Measurements from ENCODE around the gene FRMPD1. TPM values are rescaled to one million over a fixed set of nuclear protein-coding genes. Genes with fewer than 3 reads are reported as not detected.
A peak's percentile ranks its signal among the peaks of the same experiment; 100 is the strongest.
"Not testable (repeated sequence)": the region's sequence is repeated elsewhere in the genome, so short reads cannot be mapped to it uniquely, and the experiment has no call there.

FRMPD1 gene, protein sequence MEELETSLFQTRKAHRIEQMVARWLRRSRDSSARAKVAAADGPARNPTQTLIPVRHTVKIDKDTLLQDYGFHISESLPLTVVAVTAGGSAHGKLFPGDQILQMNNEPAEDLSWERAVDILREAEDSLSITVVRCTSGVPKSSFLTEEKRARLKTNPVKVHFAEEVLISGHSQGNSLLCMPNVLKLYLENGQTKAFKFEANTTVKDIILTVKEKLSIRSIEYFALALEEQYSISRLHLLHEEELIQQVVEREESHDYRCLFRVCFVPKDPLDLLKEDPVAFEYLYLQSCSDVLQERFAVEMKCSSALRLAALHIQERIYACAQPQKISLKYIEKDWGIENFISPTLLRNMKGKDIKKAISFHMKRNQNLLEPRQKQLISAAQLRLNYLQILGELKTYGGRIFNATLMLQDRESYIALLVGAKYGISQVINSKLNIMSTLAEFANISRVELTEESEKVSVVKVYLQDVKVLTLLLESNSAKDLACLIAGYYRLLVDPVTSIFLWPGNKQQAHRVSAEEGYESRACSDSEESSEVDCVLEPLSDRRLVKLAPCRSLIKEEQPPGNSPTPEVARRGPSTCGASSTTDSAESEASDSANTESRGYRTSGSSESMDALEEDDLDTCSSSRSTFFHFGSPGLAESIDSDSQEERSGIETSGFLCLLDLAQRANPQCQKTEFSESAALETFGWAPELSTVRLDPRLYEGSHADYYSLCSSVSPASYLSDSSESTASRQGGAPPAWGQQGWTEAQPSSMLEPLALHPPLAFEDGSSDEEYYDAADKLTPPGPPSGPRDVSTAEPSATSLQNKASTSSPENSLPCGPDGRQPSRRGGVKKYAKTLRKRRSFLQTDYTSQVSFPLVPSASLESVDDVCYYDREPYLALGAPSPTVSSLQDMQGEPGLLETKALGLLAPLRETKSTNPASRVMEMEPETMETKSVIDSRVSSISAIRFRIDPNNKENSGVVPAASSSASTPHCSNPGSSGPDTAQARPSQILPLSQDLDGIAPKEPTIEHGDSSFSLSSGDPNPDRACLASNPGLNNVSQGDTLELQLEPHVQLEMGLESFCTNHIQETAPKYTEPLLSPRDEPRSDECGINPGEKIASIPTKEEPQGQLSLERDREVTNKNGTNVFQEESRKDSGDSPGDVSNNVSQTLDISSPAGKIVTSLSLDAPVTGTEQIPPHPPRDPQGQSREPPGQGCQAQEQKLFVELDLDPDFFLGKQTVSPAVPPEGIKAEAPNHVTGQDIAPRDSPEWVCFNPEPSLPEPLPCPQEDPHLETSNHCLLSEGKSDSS (N-terminal part only)
- 10 to 100 TPM in 4 of 10 donors, 1 to 10 TPM in 6; 6.1 to 14.4 (median 9.6) TPM for polyA plus RNA-seq (ENCODE audit: insufficient read length in 10 of 10)
- long read RNA-seq, donor 1, full-length matches to known transcripts: 1 of 1 reads
- long read RNA-seq, donor 1, partial matches to known transcripts: 0 of 1 reads
- long read RNA-seq, donor 1, other reads (novel, unspliced or antisense): 0 of 1 reads
- long read RNA-seq, donor 2: 0 reads
- long read RNA-seq, donor 3: 0 reads
- long read RNA-seq, donor 4: 0 reads
- long read RNA-seq, donor 5, full-length matches to known transcripts: 1 of 1 reads
- long read RNA-seq, donor 5, partial matches to known transcripts: 0 of 1 reads
- long read RNA-seq, donor 5, other reads (novel, unspliced or antisense): 0 of 1 reads
- long read RNA-seq, donor 6: 0 reads
- long read RNA-seq, donor 7: 0 reads
- long read RNA-seq, donor 8, full-length matches to known transcripts: 2 of 2 reads
- long read RNA-seq, donor 8, partial matches to known transcripts: 0 of 2 reads
- long read RNA-seq, donor 8, other reads (novel, unspliced or antisense): 0 of 2 reads
- long read RNA-seq, donor 9: 0 reads

DNA sequence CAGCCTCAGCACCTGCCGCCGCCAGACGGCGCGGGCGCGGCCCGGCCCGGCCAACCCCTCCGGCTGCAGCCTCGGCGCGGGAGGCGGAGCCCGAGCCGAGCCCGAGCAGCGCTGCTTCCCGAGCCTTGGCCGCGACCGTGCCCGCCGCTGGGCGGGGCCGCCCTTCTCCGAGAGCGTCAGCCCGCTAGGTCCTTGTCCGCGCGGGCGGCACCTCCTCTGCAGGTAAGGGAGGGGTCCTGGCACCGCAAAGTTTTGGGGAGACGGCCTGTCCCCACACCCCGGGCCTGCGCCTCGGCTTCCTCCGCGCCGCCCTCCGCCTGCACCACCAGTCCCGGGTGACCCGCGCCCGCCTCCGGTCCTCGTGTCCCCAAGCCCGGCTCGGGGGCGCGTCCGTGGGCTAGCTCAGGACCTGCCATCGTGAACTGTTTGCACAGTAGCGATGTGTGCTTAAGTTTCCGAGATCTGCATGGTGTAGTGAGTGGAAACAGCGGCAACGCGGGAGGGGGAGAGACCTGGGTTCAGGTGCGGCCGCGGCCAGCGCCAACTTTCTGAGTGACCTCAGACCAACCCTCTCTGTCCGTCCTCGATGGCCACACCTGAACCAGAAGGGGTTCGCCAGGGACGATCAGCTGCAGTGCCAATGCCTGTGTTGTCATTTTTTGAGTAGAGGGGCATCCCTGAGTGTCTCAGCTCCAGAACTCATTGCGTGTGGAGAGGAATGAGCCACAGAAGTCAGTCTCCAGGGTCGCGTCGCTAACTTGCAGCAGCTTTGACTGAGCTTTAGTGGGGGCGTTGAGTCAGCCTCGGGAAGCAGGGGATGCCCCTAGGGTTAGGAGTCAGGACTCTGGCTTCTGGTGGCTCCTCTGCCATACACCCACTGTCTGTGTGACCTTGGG is at the start of gene FRMPD1:
TSS of gene FRMPD1 (plus strand) at position 82 of the 896 bp plus-strand sequence. CDS start 41,688 bp downstream, outside the sequence.
- DNase-seq: peak; percentile 68 to 84 (median 80)

DNA sequence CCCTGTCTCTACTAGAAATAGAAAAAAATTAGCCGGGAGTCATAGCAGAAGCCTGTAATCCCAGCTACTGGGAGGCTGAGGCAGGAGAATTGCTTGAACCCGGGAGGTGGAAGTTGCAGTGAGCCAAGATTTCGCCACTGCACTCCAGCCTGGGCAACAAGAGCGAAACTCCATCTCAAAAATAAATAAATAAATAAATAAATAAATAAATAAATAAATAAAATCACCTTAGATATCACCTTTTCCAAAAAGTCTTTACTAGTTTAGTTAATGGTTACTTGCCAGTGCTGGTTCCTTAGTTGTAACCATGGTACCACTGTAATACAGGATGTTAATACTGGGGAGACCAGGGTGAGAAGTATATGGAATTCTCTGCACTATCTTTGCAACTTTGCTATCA is 48.7 kb upstream of the FRMPD1 start:
- not testable (repeated sequence) for DNase-seq

DNA sequence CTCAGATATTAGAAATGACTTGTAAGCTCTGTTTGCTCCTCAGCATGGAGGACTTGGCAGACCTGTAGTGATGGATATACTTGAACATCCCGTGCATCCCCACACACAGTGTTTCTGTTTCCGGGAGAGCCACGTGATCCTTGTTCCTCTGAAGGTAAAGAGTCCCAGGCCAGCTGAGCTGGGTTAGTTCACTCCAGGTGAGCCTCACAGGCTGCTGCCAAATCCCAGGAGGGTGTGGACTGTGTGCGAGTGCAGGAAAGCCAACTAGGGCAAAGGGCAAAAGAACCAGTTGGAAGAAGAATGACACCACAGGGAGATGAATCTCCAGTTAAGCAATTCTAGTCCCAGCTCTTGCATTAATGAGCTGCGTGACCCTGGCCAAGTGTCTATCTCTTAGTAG is 47.9 kb upstream of the FRMPD1 start:
- DNase-seq: no peak

DNA sequence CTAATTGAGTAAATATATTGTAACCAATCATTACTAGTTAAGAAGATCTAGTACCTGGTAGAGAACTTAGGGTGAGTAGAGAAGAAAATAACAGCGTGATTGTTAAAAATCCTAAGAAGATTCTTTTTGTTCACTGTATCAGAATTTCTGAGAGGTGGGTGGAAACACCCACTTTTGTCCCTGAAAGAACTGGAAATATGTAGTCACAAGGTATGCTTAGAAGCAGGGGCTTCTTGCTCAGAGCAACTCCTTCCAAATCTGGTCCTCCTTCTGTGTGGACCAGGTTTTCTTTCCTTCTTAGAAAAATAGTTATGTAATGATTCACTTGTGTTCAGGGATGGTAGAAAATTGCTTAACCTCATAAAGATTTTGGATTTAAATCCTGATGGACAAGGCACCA is 46.5 kb upstream of the FRMPD1 start:
- DNase-seq: no peak

DNA sequence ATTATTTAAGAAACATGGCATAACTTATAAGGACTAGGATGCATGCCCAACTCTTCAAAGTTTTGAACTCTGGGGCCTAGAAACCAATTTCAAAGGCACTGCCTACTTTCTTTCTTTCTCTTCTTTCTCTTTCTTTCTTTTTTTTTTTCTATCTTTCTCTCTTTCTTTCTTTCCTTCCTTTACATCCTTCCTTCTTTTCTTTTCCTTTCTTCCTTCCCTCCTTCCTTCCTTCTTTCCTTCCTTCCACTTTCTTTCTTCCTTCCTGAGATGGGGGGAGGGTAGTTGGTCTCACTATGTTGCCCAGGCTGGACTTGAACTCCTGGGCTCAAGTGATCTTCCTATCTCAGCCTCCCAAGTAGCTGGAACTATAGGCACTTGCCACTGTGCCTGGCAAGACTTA is 42.5 kb upstream of the FRMPD1 start:
- no peak for DNase-seq

DNA sequence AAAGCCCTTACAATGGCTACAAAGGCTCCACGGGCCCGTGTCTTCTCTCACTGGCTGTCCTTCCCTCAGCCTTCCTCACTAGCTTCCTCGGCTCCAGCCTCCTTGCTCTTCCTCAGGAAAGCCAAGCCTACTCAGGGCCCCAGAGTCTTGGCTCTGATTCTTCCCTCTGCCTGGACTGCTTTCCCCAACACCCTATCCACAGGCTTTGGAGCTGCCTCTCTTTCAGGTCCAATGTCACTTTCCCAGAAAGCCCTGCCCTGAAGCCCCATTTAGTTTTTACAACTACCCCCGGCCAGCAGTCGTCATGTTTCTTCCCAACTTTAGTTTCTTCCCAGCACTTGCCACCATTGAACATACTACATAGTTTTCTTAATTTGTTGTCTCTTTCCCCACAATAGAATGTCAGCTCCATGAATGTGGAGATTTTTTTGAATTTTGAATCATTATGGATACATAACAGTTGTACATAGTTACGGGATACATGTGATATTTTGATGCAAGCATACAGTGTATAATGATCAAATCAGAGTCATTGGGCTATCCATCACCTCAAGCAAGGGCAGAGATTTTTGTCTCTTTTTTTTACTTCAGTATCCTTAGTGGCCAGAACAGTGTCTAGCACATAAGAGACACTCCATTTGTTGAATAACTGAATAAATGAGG is 40.9 kb upstream of the FRMPD1 start:
- no peak for DNase-seq

DNA sequence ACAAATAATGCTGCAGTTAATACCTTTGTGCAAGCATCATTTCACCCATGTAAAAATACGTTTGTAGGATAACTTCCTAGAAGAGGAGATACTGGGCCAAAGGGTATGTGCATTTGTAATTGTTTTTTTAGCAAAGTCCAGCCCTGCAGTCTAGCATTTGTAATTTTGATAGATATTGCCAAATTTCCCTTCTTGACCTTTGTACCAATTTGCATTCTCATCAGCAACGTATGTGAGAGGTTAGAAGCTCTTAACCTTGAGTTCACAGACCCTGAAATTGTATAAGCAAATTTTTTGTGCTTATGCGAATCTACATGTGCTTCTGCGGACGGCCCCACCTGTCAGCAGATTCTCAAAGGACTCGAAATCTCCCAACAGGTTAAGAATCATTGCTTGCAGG is 39.7 kb upstream of the FRMPD1 start:
- no peak for DNase-seq

DNA sequence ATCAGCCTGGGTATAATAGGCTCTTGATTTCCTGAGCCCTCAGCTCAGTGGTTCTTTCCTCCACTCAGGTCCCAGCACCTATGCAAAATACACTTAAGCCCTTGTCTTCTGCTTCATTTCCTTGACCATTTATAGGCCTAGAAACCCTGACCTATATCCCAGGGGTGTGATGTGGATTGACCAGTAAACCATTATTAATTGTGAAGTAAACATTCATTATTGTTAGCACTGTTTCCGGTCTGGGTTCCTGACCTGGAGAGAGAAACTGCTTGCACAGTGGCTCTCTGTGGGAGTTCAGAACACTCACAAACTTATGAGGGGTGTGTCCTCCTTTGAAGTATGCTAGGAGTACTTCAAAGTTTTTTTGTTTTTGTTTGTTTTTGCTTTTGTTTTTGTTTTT is 38.8 kb upstream of the FRMPD1 start:
- DNase-seq: no peak

DNA sequence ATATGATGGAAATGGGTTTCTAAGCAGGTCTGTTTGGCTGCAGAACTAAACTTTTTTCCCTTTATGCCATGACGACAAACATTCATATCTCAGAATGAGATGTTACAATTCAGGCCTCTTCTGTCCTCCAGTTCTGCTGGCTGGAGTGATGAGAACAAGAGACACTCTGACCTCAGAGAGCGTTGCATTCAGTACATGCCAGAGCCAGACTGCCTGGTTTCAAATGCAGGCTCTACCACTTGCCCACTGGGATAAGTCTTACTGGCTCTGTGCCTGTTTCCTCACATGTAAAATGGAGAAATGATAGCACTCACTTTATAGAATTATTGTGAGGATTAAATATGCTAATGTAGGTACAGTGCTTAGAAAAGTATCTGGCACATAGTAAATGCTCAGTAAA is 33.6 kb upstream of the FRMPD1 start:
- peak in 1 of 3 donors; percentile 21 for DNase-seq

DNA sequence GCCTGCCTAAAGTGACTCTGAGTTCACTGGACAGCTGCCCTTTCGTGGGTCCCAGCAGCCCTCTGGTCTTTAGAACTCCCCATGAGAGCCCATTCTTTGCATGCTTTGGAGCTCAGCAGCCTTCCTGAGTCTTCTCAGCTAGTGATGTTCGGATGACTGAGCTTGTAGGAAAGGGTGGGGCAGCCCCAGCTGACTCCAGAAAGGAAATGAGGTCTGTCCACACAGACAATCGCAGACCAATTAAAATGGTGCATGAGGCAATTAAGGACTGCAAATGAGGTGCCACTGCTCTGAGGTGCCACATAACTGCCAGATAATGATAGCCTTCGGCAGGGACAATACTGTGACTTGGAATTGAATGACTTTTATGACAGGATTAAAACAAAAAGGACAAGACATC is 32.9 kb upstream of the FRMPD1 start:
- DNase-seq: peak in 2 of 3 donors; percentile 17 to 36

DNA sequence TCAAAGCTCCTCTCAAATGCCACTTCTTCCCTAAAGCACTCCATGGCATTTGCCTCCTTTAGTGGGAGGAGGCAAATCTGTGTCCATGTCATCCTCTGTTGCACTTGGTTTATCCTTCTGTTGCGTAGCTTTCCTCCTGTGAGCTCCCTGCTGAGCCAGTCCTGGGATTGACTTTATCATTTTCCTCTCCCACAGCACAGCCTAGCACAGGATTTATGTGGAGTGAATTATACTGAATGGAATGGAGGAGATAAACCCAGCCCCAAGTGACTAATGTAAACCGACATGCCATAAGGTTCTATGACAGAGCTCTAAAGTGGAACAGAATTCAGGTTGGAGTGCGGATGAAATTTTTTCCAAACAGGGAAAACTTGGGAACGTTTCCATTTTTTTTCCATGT is 31.9 kb upstream of the FRMPD1 start:
- DNase-seq: peak in 1 of 3 donors; percentile 28

DNA sequence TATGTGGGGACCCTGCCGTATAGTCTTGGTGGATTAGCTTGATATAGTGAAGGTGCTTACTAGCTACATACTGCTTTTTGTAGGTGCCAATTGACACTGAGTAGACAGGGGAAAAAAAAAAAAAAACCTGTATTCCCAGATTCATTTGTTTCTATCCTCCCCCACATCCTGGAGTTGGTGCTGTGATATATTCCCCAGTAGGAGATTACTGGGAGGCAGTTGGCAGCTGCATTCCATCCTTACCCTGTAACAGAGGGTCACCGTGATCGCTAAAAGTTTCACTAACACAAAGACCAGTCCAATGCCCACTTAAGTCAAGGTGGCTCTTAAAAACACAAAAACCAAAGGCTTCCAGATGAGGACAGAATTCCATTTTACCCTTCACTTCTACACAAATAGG is 30.9 kb upstream of the FRMPD1 start:
- no peak for DNase-seq

DNA sequence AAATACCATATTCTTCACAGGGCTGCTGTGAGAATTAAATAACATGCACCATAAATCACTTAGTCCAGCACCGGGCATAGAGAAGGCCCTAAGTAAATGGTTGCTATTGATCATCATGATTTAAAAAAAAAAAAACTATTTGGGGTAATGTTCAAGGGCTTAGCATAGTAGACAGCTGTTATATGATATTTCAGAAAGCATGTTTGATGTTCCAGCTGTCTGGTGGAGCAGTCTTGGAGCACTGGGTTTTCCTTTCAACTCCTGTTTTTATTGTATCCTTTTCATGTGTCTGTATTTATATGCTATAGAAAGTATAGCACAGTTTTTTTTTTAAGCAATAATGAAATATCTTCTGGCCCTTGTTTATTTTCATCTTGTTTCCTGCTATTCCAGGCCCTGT is 30.4 kb upstream of the FRMPD1 start:
- DNase-seq: no peak

DNA sequence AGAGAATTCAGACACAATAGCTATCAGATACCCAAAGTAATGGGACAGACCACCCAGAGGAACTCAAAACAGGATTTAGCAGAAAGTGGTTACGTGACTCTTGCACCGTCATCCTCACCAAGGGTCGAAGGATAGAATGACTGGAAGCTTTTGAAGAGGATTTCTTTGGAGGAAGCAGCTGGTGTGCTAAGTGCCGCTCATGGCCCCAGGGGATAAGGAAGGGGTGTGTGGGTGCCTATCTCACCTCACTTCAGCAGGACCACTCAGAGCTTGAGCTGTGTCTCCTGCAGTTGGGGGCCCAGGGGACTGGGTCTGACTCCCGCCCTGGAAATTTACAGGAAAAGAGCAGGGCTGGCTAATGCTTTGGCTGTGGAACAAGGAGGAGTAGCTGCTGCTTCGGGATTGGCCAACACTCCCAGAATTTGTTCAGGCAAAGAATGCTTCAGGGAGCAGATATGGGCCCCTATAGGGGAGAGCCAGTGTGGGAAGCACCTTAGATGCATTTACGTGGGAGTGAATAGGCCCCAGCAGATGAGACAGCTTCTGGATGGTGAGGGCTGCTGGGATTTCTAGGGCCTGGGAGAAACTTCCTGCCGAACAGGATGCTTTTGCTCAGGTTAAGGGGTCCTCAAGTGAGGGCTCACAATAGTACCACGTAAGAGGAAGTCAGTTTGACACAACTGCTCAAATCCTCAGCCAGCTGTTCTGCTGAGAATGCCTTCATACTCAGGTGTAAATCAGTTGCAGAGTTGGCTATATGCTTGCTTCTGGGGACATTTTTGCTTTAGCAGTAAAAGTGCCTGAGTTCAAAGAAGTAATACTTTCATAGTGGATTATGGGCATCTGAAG is 29.3 kb upstream of the FRMPD1 start:
- no peak for DNase-seq

DNA sequence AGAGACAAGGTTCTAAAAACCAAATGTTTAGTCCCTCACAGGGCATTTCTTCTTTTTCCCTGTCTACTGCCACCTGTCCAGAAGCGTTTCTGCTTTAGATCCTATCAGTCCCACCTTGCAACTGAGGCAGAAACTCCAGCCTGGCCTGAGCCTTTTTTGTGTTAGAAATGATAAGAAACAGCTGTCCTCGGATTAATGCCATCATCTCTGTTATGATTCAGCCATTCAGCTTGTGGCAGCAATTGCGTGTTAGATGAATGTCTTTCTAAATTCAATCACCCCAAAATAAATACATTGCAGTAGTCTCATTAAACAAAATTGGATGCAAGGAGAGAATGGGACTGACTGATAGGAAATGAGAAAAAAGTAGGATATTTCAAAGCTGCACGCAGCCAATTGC is 28.3 kb upstream of the FRMPD1 start:
- no peak for DNase-seq

DNA sequence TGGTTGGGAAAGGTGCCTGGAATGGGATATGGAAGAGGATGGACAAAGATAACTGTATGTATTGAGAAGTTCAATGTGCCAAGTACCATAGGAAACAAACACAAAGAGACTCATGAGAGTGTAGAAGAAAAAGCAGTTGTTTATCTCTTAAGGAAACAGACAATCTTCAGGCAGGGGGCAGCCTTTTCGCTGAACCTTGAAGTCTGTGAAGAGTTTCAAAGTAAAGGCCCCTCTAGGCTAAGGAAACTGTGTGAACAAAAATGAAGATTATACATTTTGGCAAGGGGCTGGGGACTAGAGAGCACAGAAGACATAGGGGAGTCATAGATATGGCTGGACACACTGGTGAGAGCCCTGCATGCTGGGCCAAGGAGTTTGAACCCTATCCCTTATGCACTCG is 27.5 kb upstream of the FRMPD1 start:
- no peak for DNase-seq

DNA sequence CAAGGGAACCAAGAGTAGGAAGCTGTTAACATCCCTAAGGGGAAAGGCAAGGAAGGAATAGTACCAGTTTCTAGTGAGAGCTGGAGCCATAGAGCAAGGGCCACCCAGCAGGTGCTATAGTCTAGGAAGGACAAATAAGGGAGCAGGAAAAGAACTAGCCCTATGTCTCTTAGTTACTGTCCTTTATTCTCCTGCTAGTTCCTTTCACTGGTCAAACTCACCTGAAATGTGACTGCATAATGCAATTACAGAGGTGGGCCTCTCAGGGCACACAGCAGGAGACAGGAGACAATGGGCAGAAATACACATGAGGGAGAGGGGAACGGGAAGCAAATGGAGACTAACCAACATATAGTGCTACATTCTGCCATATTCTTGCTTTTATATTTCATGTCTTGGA is 26.7 kb upstream of the FRMPD1 start:
- no peak for DNase-seq
